T-helper 22 cell (primary cell): ENCODE data around the gene KCTD17.

Experiments used
- DNase-seq: peaks from one replicate; pipeline ENCODE4 v3.0.0-alpha.2; 2020; ENCODE audit warnings: low read depth

KCTD17 gene

DNA sequence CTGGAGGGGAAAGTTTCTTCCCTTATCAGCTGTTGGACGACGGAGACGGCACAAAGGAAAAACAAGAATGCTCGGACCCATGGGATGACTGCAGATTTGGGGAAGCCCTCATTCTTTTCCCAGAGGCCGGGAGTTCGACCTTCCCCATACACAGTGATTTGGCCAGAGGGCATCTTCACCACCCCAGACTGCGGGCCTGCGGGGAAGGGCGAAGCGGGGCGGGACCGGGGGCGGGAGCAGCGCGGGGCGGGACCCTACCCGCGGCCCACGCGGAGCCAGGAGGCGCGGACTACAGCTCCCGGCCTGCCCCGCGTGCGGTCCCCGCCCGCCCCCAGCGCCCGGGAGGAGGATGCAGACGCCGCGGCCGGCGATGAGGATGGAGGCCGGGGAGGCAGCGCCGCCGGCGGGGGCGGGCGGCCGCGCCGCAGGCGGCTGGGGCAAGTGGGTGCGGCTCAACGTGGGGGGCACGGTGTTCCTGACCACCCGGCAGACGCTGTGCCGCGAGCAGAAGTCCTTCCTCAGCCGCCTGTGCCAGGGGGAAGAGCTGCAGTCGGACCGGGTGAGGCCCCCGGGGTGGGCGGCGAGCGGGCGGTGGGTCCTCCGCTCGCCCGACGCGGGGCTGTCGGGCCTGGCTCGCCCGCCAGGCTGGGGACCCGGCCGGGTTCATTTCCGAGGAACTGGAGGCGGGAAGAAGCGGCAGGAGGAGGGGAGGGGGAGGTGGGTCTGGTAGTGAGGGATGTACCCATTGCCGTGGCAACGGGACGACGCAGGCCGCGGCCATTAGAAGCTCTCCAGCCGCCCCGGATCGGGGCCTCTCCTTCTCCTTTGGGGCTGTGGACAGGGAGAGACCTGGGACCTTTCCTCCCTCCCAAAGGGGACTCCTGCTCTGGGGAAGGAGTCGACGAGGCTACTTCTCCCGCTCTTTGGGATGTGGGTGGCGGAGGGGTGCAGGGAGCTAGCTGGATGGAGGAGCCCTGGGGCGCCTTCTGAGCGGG lies at the start of gene KCTD17:
Gene KCTD17, plus strand, starts transcription at position 352 of the 995 bp plus-strand sequence. Its CDS starts 19 bp downstream, at position 371.
- peak; percentile 53 for DNase-seq

- no peak for DNase-seq
Measured at GRCh38 chr22:37001826-37002225, 49.7 kb upstream of the KCTD17 start.

DNA sequence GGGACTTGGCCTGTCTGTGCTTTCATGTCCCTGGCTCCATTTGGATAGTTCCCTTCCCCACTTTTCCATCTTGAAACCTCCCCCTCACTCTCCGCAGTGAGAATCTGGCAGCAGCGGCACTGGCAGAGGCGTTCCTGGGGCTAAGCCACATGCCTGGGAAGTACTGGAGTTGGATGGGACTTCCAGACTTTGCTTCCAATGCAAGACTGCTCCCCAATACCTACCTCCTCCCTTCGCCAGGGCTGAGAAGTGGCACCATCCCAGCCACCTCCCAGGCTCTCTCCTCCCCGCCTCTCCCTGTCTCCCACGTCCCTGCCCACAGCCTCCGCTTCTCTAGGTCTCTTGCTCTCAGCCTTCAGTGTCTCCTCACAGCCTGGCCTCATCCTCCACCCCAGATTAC lies 48.9 kb upstream of the KCTD17 start:
- no peak for DNase-seq

DNA sequence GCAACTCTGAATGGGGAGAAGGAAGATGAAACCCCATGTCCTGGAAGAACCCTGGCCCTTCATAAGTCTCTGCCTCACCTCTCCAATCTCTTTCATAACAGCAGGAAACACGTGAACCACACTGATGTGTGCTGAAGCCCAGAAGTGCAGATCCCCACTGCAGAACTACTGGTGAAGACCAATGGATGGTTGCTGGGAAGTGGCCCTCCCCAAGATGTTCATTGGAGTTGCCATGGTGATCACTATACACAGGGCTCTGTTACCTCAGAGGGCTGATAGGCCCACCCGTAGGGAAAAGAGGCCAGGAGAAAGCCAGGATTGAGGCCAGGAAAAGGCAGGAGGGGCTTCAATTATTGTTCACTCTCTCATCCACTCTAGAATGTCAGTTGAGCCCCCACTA lies 43.9 kb upstream of the KCTD17 start:
- DNase-seq: no peak

DNA sequence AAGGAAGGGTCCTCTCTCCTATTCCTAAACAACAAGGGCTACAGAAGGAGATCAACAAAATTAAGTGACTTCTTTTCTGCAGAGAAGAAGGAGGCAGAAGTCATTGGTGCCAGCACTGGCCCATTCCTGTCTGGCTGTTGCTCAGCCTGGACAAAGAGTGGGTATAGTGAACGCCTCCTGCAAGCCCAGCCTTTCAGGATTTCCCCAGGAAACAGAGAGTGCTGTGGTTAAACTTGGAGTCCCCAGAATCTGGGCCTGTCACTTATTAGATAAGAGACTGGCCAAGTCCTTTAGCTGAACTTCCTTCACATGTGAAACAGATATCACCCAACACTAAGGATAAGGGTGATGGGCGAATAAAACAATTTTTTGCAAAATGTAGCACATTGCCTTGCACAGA lies 43.2 kb upstream of the KCTD17 start:
- DNase-seq: no peak

DNA sequence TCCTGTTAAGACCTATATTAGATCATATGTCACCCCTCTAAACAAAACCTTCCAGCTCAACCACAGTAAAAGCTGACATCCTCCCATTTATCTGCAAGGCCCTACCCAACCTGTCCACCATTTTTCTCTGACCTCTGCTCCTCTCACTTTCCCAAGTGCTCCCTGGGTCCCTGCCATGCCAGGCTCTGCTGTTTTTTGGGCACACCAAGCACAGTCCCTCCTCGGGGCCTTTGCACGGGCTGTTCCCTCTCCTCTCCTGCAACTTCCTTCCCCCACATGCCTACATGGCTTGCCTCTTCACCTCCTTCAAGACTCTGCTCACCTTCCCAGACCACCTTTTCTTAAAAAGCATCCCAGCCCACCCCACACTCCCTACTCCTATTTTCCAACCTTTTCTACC lies 42.1 kb upstream of the KCTD17 start:
- no peak for DNase-seq

DNA sequence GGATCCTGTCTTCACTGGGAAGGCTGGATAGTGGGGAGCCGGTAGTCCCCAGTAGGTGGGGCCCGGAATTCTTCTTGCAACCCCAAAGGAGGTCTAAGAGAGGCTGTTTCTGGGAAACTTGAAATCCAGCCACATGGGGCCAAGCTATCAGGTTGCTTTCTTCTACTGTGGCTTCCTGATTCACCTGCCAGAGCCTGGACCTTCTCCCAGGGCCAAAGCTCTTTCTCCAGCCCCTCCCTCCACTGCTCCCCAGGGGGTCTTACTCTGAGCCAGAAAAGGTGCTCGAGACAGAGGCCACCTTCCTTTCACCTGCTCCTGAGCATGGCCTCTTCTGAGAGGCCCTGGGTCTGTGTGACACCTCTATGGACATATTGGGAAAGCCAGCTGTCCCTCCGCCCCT lies 41.4 kb upstream of the KCTD17 start:
- no peak for DNase-seq

DNA sequence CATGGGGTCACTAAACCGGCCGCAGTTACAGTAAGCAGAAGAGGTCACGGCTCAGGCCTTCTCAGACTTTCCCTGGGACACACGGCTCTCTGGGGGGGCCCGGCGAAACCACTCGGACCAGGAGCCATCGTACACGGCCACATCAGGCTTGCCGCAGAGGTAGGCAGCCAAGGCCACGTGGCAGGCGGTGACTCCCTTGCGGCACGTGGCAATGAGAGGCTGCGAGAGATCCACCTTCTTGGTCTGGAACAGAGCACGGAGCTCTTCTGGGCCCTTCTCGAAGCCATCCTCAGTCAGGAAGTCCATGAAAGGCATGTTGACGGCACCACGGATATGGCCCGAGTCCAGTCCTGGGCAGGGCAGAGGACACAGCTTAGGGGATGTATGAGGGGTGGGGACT lies 40.6 kb upstream of the KCTD17 start:
- no peak for DNase-seq

- DNase-seq: no peak
Measured at GRCh38 chr22:37011472-37011871, 40.1 kb upstream of the KCTD17 start.

GRCh38 chr22:37012262-37012904 lies 39.2 kb upstream of the KCTD17 start:
- DNase-seq: no peak

- no peak for DNase-seq
Measured at GRCh38 chr22:37012956-37013355, 38.6 kb upstream of the KCTD17 start.

- no peak for DNase-seq
Measured at GRCh38 chr22:37014415-37014806, 37.1 kb upstream of the KCTD17 start.

DNA sequence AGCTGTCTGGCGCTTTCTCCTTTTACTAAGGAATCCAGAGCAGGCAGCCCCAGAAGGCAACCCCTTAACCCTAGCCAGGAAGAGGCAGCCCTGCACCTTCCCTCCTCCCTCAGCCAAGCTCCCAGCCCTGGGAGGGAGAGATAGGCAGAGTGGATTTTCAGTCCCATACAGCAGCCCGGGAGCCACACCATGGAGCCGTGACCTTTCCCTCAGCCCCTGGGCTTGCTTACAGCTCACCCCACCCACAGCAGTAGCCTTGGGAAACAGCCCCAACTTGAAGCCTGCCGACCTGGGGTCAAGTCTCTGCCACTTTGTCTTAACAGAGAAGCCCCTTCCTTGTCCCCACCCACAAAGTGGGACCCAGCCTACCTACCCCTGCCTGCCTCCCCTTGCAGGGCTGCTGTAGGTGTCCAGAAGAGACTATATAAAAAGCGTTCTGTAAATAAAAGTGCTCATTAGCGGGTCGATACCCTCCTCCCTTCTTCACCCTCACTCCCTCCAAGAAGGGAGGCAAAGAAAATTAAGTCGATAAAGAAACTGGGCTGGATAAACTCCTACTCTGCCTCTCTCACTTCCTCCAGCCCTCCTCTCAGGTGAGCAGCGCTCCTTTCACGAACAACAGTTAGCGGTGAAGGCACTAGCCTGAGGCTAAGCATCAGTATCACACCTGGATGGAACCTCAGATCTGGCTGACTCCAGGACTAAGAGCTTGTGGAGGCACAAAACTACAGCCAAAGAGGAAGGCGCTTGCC lies 36.5 kb upstream of the KCTD17 start:
- DNase-seq: no peak

DNA sequence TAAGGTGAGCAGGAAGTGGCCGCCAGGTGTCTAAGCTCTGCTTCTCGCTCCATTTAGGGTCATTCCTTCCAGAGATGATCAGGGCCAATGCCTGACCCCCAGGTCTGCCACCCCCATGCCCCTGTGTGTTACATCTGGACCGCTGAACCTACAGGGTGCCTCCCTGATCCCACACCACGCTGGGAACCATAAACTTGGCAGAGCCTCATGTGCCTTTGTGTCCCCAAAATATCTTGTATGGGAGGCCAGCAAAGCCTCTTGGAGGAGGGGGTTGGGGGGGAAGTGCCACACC lies 36.0 kb upstream of the KCTD17 start:
- DNase-seq: no peak

DNA sequence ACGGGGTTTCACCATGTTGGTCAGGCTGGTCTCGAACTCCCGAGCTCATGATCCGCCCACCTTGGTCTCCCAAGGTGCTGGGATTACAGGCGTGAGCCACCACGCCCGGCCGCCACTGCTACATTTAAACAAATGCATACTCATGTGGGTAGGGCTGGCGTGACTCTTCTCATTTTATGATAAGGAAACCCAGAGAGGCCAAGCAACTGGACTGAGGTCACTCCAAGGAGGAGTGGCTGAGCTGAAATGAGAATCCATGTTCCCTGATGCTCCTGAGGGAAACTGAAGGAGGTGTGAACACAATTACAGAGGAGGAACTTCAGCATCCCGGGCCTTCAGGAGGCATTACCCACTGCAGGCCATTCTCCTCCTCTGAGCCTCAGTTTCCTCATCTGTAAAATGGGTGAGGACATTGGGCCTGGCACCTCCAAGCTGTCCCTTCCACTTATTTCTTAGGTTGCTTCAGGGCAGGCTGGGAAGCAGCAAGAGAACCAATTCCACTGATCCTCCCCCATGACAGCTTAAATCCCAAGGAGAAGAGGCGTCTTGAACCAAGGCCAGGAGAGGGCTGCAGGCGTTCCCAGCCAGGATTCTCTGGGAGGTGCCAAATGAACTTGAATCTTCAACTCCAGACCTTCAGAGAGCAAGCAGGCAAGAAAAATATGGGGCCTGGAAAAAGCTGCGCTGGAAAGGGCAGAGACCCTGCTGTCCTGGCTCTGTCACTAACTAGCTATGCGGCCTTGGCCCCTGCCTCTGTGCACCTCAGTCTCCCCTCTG lies 35.2 kb upstream of the KCTD17 start:
- DNase-seq: no peak

DNA sequence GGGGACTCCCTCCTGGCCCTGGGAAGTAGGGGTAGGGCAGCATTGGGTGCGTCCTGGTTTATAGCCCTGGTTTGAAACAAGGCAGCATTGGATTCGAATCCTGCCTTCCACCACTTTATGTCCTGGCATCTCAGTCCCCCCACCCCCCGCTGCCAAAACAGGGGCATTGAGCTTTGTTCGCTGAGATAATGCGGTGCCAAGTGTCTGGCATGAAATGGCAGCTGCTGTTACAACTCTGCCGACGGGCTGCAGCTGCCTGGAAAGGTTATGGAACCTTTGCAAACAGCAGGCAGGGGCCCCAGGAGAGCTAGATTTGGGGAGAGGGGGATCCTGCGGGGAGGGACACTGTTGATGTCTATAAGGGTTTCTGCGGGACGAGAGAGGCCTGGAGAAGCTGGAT lies 34.2 kb upstream of the KCTD17 start:
- DNase-seq: no peak

DNA sequence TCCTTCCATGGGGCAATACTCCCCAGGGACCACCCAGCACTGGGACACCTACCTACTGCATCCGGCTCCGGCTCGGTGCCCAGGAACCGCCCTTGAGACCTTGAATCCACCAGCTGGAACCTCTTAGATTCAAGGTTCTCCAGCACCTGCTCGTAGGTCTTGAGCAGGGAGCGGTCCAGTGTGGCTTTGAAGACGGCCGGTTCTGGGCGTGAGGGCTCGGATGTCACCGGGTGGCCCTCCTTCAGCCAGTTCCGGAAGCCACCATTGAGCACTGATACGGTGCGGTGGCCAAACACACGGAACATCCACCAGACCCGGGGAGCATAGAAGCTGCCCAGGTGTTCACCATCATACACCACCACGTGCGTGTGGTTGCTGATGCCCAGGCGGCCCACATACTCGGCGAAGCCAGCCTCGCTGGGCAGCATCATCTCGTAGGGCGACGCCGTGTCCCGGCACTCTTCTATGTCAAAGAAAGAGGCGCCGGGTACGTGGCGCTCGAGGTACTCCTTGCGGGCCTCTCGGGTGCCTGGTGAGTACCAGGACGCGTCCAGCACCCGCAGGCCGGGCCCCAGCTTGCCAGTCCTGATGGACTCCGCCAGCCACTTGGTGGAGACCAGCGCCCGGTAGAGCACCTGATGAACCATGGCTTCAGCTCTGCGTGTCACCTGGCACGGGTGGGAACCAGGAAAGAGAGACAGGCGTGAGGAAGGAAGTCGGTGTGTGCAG lies 33.3 kb upstream of the KCTD17 start:
- DNase-seq: no peak

- no peak for DNase-seq
Measured at GRCh38 chr22:37018815-37019308, 32.7 kb upstream of the KCTD17 start.

DNA sequence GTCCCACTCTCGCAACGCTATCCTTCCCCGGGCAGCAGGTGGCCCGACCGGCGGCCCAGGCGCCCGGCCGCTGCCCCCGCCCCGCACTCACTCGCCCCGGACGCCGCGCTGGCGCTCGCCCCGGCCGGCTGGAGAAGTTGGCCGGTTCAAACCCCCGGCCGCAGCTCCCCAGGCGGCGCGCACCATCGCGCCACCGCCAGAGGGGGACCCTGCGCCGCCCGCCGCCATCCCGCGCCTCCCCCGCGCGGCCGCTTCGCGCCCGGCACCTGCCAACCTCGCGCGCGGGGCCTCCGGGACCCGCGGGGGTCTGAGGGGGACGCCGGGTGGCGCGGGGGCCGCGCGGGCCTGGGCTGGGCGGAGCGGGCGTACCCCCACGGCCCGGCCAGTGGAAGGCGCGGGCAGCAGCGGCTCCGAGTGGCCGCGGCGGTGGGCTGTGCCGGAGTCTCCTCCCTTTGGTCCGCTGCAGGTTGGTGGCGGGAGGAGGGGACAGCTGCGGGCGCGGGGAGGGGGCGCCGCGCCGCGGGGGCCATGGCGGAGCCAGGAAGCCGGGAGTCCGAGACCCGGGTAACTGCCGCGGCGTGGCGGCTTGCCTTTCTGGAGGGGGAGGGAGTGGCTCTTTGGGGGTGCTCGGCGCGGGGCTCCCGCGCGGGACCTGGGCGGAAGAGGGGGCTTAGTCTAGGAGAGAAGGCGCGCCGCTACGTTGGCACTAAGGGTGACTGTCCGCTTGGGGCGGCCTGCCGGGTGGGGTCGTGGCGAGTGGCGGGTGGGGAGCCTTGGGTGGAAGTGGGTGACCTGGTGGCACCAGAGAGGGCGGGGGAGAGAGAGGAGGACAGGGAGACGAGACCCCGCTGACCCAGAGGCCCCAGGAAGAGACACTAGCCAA lies 32.0 kb upstream of the KCTD17 start, which contains the start of the genes MPST and TST:
Gene MPST, plus strand, starts transcription at position 434 of the 883 bp plus-strand sequence. Its CDS starts 95 bp downstream, at position 529.
Gene TST, minus strand, starts transcription at position 139 of the 883 bp plus-strand sequence. CDS start 715 bp downstream, outside the sequence.
- DNase-seq: no peak

GRCh38 chr22:37020192-37020479 lies 31.4 kb upstream of the KCTD17 start:
- DNase-seq: no peak
